HEK293 (cell line): ENCODE data around the gene SAMD14.

Source experiments
- CTCF ChIA-PET: fragments of 350-600 bp; formaldehyde crosslinking; extraction: SDS; loops from one replicate; lab custom pipeline; 2021; ENCODE audit warnings: antibody characterized with exemption; lab: Yijun Ruan, JAX
- POLR2A ChIA-PET: fragments of 300-600 bp; formaldehyde crosslinking; extraction: SDS; loops from one replicate; lab custom pipeline; 2020; ENCODE audit warnings: antibody characterized with exemption, inconsistent platforms; lab: Yijun Ruan, JAX
- H3K27ac ChIP-seq: fragments of 200-500 bp; sonication (Bioruptor generic); 2 replicates; pipeline ENCODE4 v1.5.1; 2014; ENCODE audit warnings: low read depth, low read length, control low read depth, inconsistent platforms; ENCODE audit errors: extremely low read depth
- H3K36me3 ChIP-seq, 2 experiments: fragments of 200-500 bp in 1 of 2; sonication (Bioruptor generic) in 1 of 2; 1 replicate in 1 of 2; 2 replicates in 1 of 2; pipeline ENCODE4 v1.5.1; 2014 to 2017; ENCODE audit warnings: inconsistent platforms in 2 of 2, low read length in 2 of 2; ENCODE audit not compliant: control insufficient read depth in 2 of 2, insufficient read depth in 1 of 2
- H3K4me1 ChIP-seq: fragments of 200-500 bp; sonication (Bioruptor generic); 2 replicates; pipeline ENCODE4 v1.5.1; 2014; ENCODE audit warnings: mild to moderate bottlenecking, low read length, inconsistent platforms; ENCODE audit not compliant: control insufficient read depth, insufficient read depth
- H3K4me3 ChIP-seq: 2 replicates; pipeline ENCODE4 v1.5.1; 2011; ENCODE audit warnings: low read depth, mild to moderate bottlenecking, control low read depth, low read length, moderate library complexity
- H3K9me3 ChIP-seq: fragments of 200-500 bp; sonication (Bioruptor generic); 2 replicates; pipeline ENCODE4 v1.5.1; 2014; ENCODE audit warnings: low read depth, low read length, inconsistent platforms; ENCODE audit not compliant: control insufficient read depth, insufficient read depth
- EGR2 ChIP-seq: fragments of 450-650 bp; formaldehyde crosslinking; IDR thresholded peaks from 2 replicates; pipeline ENCODE4 v1.5.1; 2016; ENCODE audit warnings: low read depth, missing biosample characterization, missing genetic modification characterization
- FEZF1 ChIP-seq: fragments of 450-650 bp; formaldehyde crosslinking; IDR thresholded peaks from 2 replicates; pipeline ENCODE4 v1.5.1; 2016; ENCODE audit warnings: missing biosample characterization, missing genetic modification characterization
- PATZ1 ChIP-seq: fragments of 450-650 bp; formaldehyde crosslinking; IDR thresholded peaks from 2 replicates; pipeline ENCODE4 v1.5.1; 2016; ENCODE audit warnings: missing biosample characterization, missing genetic modification characterization
- PRDM6 ChIP-seq: fragments of 450-650 bp; formaldehyde crosslinking; IDR thresholded peaks from 2 replicates; pipeline ENCODE4 v1.5.1; 2017; ENCODE audit warnings: missing biosample characterization, missing genetic modification characterization
- SALL2 ChIP-seq: fragments of 450-650 bp; formaldehyde crosslinking; IDR thresholded peaks from 2 replicates; pipeline ENCODE4 v1.5.0; 2017; ENCODE audit warnings: missing biosample characterization, mild to moderate bottlenecking, missing genetic modification characterization, borderline replicate concordance
- TCF7L2 ChIP-seq: IDR thresholded peaks from 2 replicates; pipeline ENCODE4 v1.6.1; 2011; ENCODE audit warnings: low read depth, mild to moderate bottlenecking, inconsistent platforms, low read length, moderate library complexity, borderline replicate concordance
- ZNF16 ChIP-seq: fragments of 450-650 bp; formaldehyde crosslinking; IDR thresholded peaks from 2 replicates; pipeline ENCODE4 v1.5.1; 2016; ENCODE audit warnings: low read depth, missing biosample characterization, missing genetic modification characterization
- ZNF19 ChIP-seq: fragments of 450-650 bp; formaldehyde crosslinking; IDR thresholded peaks from 2 replicates; pipeline ENCODE4; 2016; ENCODE audit warnings: missing biosample characterization, missing genetic modification characterization, low read depth
- ZNF221 ChIP-seq: fragments of 450-650 bp; formaldehyde crosslinking; IDR thresholded peaks from 2 replicates; pipeline ENCODE4 v1.5.1; 2017; ENCODE audit warnings: missing biosample characterization, missing genetic modification characterization, borderline replicate concordance
- ZNF354C ChIP-seq: fragments of 450-650 bp; formaldehyde crosslinking; IDR thresholded peaks from 2 replicates; pipeline ENCODE4 v1.5.1; 2016; ENCODE audit warnings: missing biosample characterization, missing genetic modification characterization, low read depth, borderline replicate concordance
- ZNF391 ChIP-seq: fragments of 450-650 bp; formaldehyde crosslinking; IDR thresholded peaks from 2 replicates; pipeline ENCODE4 v1.5.1; 2016; ENCODE audit warnings: low read depth, missing biosample characterization, missing genetic modification characterization, borderline replicate concordance
- ZNF433 ChIP-seq: fragments of 450-650 bp; formaldehyde crosslinking; IDR thresholded peaks from 2 replicates; pipeline ENCODE4 v1.5.1; 2016; ENCODE audit warnings: missing biosample characterization, missing genetic modification characterization, low read depth
- ZNF473 ChIP-seq: fragments of 450-650 bp; formaldehyde crosslinking; IDR thresholded peaks from 2 replicates; pipeline ENCODE4 v1.5.1; 2017; ENCODE audit warnings: missing biosample characterization, missing genetic modification characterization
- ZNF501 ChIP-seq: fragments of 450-650 bp; formaldehyde crosslinking; IDR thresholded peaks from 2 replicates; pipeline ENCODE4 v1.5.1; 2016; ENCODE audit warnings: missing biosample characterization, missing genetic modification characterization
- ZNF510 ChIP-seq: fragments of 450-650 bp; formaldehyde crosslinking; IDR thresholded peaks from 2 replicates; pipeline ENCODE4 v1.5.1; 2018; ENCODE audit warnings: mild to moderate bottlenecking, missing genetic modification characterization, missing biosample characterization; ENCODE audit not compliant: insufficient replicate concordance
- ZNF555 ChIP-seq: fragments of 450-650 bp; formaldehyde crosslinking; conservative IDR thresholded peaks from 2 replicates; pipeline ENCODE4 v1.5.1; 2017; ENCODE audit warnings: missing biosample characterization, mild to moderate bottlenecking, missing genetic modification characterization, inconsistent platforms
- ZNF623 ChIP-seq: fragments of 450-650 bp; formaldehyde crosslinking; IDR thresholded peaks from 2 replicates; pipeline ENCODE4 v1.5.1; 2016; ENCODE audit warnings: missing biosample characterization, missing genetic modification characterization
- ZNF639 ChIP-seq: fragments of 450-650 bp; formaldehyde crosslinking; IDR thresholded peaks from 2 replicates; pipeline ENCODE4 v1.5.1; 2016; ENCODE audit warnings: missing biosample characterization, missing genetic modification characterization
- ZNF664 ChIP-seq: fragments of 450-650 bp; formaldehyde crosslinking; IDR thresholded peaks from 2 replicates; pipeline ENCODE4 v1.5.1; 2016; ENCODE audit warnings: missing biosample characterization, missing genetic modification characterization

SAMD14 gene

GRCh38 chr17:50139950-50140885 is 10.3 kb upstream of the SAMD14 start (continued):
- 0 out of 2 replicates have a peak, but pooled peaks have one; percentile 34 for TF ChIP-seq ZNF639 (tag by site-specific recombination)
- no peak for TF ChIP-seq ZNF510 (tag by site-specific recombination)
- TF ChIP-seq ZNF664 (tag by site-specific recombination): no peak
- peak; percentile 80 for TF ChIP-seq PATZ1 (tag by site-specific recombination)
- TF ChIP-seq PRDM6: no peak
- no peak for TF ChIP-seq ZNF501 (tag by site-specific recombination)
- peak; percentile 8; the same call in 1 of the 2 replicates for TF ChIP-seq FEZF1 (tag by site-specific recombination)
- no peak for TF ChIP-seq ZNF16
- TF ChIP-seq EGR2 (tag by site-specific recombination): no peak

- no peak overlapping the region for H3K4me3 ChIP-seq
- TF ChIP-seq SALL2 (tag by site-specific recombination) (no peak), ZNF555 (no peak), ZNF354C (tag by site-specific recombination) (no peak), ZNF19 (tag by site-specific recombination) (no peak), ZNF391 (tag by site-specific recombination) (no peak), ZNF473 (tag by site-specific recombination) (no peak)
- TF ChIP-seq, all 188 proteins: peak for 0
- Histone ChIP-seq H3K27ac (no peak overlapping the region), H3K4me1 (no peaks in the 10 kb centered on the region), H3K9me3 (no peaks in the 10 kb centered on the region), H3K36me3 (peaks cover 32 to 99% of the 10 kb centered on the region in 2 experiments)
- CTCF ChIA-PET: interaction anchor here (0.6 to 3.8 kb wide), 29 partner anchors 9 to 807 kb away, joined by 3 to 52 read pairs (median 4); partner anchors contain the start of genes COL1A1, PPP1R9B, SAMD14 and TMEM92
- POLR2A ChIA-PET: interaction anchor here (0.6 to 1.5 kb wide), 9 partner anchors 8 to 61 kb away, joined by 3 to 10 read pairs (median 3); partner anchors contain the start of gene SAMD14
These were observed 9.3 kb upstream of the SAMD14 start for GRCh38 chr17:50139185-50139783.

GRCh38 chr17:50137042-50137441 is 7.1 kb upstream of the SAMD14 start:
- TF ChIP-seq TCF7L2: no peak
- peak; percentile 51 for TF ChIP-seq ZNF623
- TF ChIP-seq FEZF1 (tag by site-specific recombination): no peak
- TF ChIP-seq ZNF221 (tag by site-specific recombination): no peak
- TF ChIP-seq ZNF433 (tag by site-specific recombination): no peak

More at GRCh38 chr17:50137042-50137441, 7.1 kb upstream of the SAMD14 start:
- Histone ChIP-seq H3K4me3 (no peak overlapping the region), H3K36me3 (peaks cover 26 to 89% of the 10 kb centered on the region in 2 experiments), H3K4me1 (no peaks in the 10 kb centered on the region), H3K9me3 (no peaks in the 10 kb centered on the region), H3K27ac (no peak overlapping the region)
- POLR2A ChIA-PET: interaction anchor here (0.9 to 2.4 kb wide), 5 partner anchors 13 to 41 kb away, joined by 3 to 10 read pairs (median 3); partner anchors contain the start of gene PPP1R9B
- CTCF ChIA-PET: interaction anchor here (0.6 to 1.5 kb wide), 5 partner anchors 22 to 63 kb away, joined by 3 to 10 read pairs (median 3); partner anchors contain the start of gene PDK2
